GM12878 (cell line): Measurements from ENCODE around the gene INA. TPM values are rescaled to one million over a fixed set of nuclear protein-coding genes. Genes with fewer than 3 reads are reported as not detected.

ENCODE experiments used
- ATAC-seq: fragments of 200-7000 bp; cut with Tn5 transposase; 3 replicates; pipeline ENCODE4 v1.9.1; 2020; ENCODE audit warnings: mild to moderate bottlenecking, moderate library complexity
- BruUV-seq: library from RNA; stranded (reverse); fragments of 400-500 nt; replicated peaks from 2 replicates; lab custom pipeline; 2021; lab: Mats Ljungman, UMichigan
- CTCF ChIA-PET: fragments of 300-600 bp; sonication (Branson Sonifier 250); formaldehyde crosslinking; extraction: SDS; loops from one replicate; lab custom pipeline; 2021; ENCODE audit warnings: inconsistent platforms; lab: Yijun Ruan, JAX
- POLR2A ChIA-PET: fragments of 350-600 bp; formaldehyde crosslinking; extraction: SDS; loops from one replicate; lab custom pipeline; 2021; ENCODE audit warnings: inconsistent platforms; lab: Charles Lee
- RAD21 ChIA-PET: fragments of 300-600 bp; sonication (Branson Sonifier 250); formaldehyde crosslinking; loops from one replicate; lab custom pipeline; 2023; ENCODE audit warnings: antibody characterized with exemption; ENCODE audit not compliant: unreplicated experiment; lab: Charles Lee
- SMC1A ChIA-PET: fragments of 300-600 bp; sonication (Branson Sonifier 250); formaldehyde crosslinking; loops from one replicate; lab custom pipeline; 2023; ENCODE audit not compliant: unreplicated experiment, uncharacterized antibody; lab: Charles Lee
- DNase-seq: peaks from one replicate; pipeline ENCODE4 v3.0.0-alpha.2; 2011; ENCODE audit warnings: low read depth, low spot score
- FAIRE-seq: peaks from 3 replicates; lab custom pipeline; 2011; peaks lifted over from hg19 to GRCh38; lab: Jason Lieb, UNC
- H2AFZ ChIP-seq: 2 replicates; pipeline ENCODE4 v1.6.0; 2011; ENCODE audit warnings: low read depth, low read length, control low read depth; ENCODE audit not compliant: control insufficient read depth
- H3K27ac ChIP-seq: 2 replicates; pipeline ENCODE4 v1.5.1; 2011; ENCODE audit warnings: control low read depth; ENCODE audit not compliant: control insufficient read depth, insufficient read depth
- H3K27me3 ChIP-seq, 2 experiments: replicated peaks in 1 of 2; 2 replicates each; pipeline versions ENCODE4 v1.6.0 to v1.6.1; 2011; ENCODE audit warnings: low read length in 1 of 2; ENCODE audit not compliant: control insufficient read depth in 2 of 2, insufficient read depth in 2 of 2
- H3K36me3 ChIP-seq, 2 experiments: 2 replicates each; pipeline ENCODE4 v1.5.1; 2011; ENCODE audit warnings: low read length in 1 of 2; ENCODE audit not compliant: control insufficient read depth in 2 of 2, insufficient read depth in 2 of 2
- H3K4me1 ChIP-seq: 2 replicates; pipeline ENCODE4 v1.6.1; 2011; ENCODE audit warnings: mild to moderate bottlenecking, low read length, moderate library complexity, mixed read lengths; ENCODE audit not compliant: control insufficient read depth, insufficient read depth
- H3K4me2 ChIP-seq: 2 replicates; pipeline ENCODE4 v1.6.0; 2011; ENCODE audit warnings: control low read depth; ENCODE audit not compliant: control insufficient read depth, insufficient read depth
- H3K4me3 ChIP-seq: fragments of 200-600 bp; sonication (generic); 2 replicates; pipeline ENCODE4 v1.5.1; 2016
- H3K79me2 ChIP-seq: 2 replicates; pipeline ENCODE4 v1.6.0; 2011; ENCODE audit warnings: low read length; ENCODE audit not compliant: control insufficient read depth, insufficient read depth
- H3K9ac ChIP-seq: 2 replicates; pipeline ENCODE4 v1.8.0; 2011; ENCODE audit warnings: low read length, control low read depth, mixed read lengths; ENCODE audit not compliant: control insufficient read depth, insufficient read depth
- H3K9me3 ChIP-seq: replicated peaks from 3 replicates; pipeline ENCODE4 v1.5.1; 2011; ENCODE audit warnings: mild to moderate bottlenecking, low read length; ENCODE audit not compliant: control insufficient read depth, insufficient read depth
- H4K20me1 ChIP-seq: 2 replicates; pipeline ENCODE4 v1.6.0; 2011; ENCODE audit not compliant: control insufficient read depth, insufficient read depth
- DPF2 ChIP-seq: fragments of 450-650 bp; IDR thresholded peaks from 2 replicates; pipeline ENCODE4 v1.6.1; 2017; ENCODE audit warnings: mild to moderate bottlenecking
- MEF2B ChIP-seq: fragments of 450-650 bp; IDR thresholded peaks from 2 replicates; pipeline ENCODE4 v1.6.1; 2018; ENCODE audit warnings: mild to moderate bottlenecking, moderate library complexity; ENCODE audit not compliant: partially characterized antibody, poor library complexity, severe bottlenecking
- NBN ChIP-seq: fragments of 450-650 bp; IDR thresholded peaks from 2 replicates; pipeline ENCODE4 v1.6.1; 2016
- NR2C1 ChIP-seq: fragments of 450-650 bp; IDR thresholded peaks from 2 replicates; pipeline ENCODE4 v1.6.1; 2017; ENCODE audit warnings: antibody characterized with exemption, mild to moderate bottlenecking, moderate library complexity
- POLR2AphosphoS5 ChIP-seq: IDR thresholded peaks from 2 replicates; pipeline ENCODE4 v1.6.1; 2011; ENCODE audit warnings: mild to moderate bottlenecking, low read length, inconsistent platforms
- SMAD5 ChIP-seq: IDR thresholded peaks from 2 replicates; pipeline ENCODE4 v1.6.1; 2016; ENCODE audit warnings: antibody characterized with exemption, low read depth
- ZNF24 ChIP-seq: fragments of 450-650 bp; IDR thresholded peaks from 2 replicates; pipeline ENCODE4 v1.6.1; 2017; ENCODE audit warnings: antibody characterized with exemption, mild to moderate bottlenecking
- ZNF274 ChIP-seq: IDR thresholded peaks from one replicate; pipeline ENCODE4 v1.8.0; 2011; ENCODE audit not compliant: insufficient read length, insufficient read depth
- WGBS: methylation state at CpG from one replicate; pipeline ENCODE4 v1.1.6; 2016; ENCODE audit warnings: low lambda C conversion rate; ENCODE audit not compliant: insufficient replicate concordance, insufficient coverage; ENCODE audit errors: missing lambda C conversion rate; 5-methylcytosine and 5-hydroxymethylcytosine counted together
- in situ Hi-C: fragments of 300-500 bp; cut with MboI; formaldehyde crosslinking; loops from 9 replicates; pipeline ENCODE4 v1.14.3; 2018; ENCODE audit warnings: mixed read lengths
- intact Hi-C: fragments of 100-400 bp; cut with micrococcal nuclease; formaldehyde crosslinking; loops from one replicate; pipeline ENCODE4 v1.14.2; 2022; ENCODE audit not compliant: unreplicated experiment
- polyA plus RNA-seq, 11 experiments: library from polyadenylated mRNA; depleted of rRNA in 4 of 11; unstranded in 6 of 11; stranded (reverse) in 5 of 11; fragments of >200 nt; fragmentation: Nextera tagmentation in 4 of 11; fragmentation: Illumina TruSeq in 1 of 11; extraction: Ambion mirVana in 4 of 11; extraction: Trizol in 1 of 11; gene quantifications; 1 replicate in 1 of 11; 2 replicates in 10 of 11; pipeline versions ENCODE4 v1.2.1 to v1.2.3, GENCODE V29; 2011 to 2016; ENCODE audit warnings: inconsistent platforms in 2 of 11, missing spikeins in 2 of 11, low read depth in 1 of 11
- total RNA-seq, 4 experiments: library from RNA; depleted of rRNA in 3 of 4; stranded (reverse); fragments of >200 nt in 3 of 4; fragmentation: Illumina TruSeq in 1 of 4; extraction: Trizol in 1 of 4; gene quantifications; 2 replicates each; pipeline versions ENCODE4 v1.2.1 to v1.2.3, GENCODE V29; 2013 to 2021
- TF ChIP-seq, protein P1 (sequence below): IDR thresholded peaks from 2 replicates; pipeline ENCODE4 v1.6.1; 2012; ENCODE audit warnings: improper control_type of control experiment, low read depth, low read length; ENCODE audit not compliant: insufficient replicate concordance

The INA gene
- total and polyA plus RNA-seq, 10 of the 15 experiments (the other 5 are each of a cell fraction or from before 2014, with no cell fraction given): 0.14 to 0.23 TPM; not detected in 8

DNA sequence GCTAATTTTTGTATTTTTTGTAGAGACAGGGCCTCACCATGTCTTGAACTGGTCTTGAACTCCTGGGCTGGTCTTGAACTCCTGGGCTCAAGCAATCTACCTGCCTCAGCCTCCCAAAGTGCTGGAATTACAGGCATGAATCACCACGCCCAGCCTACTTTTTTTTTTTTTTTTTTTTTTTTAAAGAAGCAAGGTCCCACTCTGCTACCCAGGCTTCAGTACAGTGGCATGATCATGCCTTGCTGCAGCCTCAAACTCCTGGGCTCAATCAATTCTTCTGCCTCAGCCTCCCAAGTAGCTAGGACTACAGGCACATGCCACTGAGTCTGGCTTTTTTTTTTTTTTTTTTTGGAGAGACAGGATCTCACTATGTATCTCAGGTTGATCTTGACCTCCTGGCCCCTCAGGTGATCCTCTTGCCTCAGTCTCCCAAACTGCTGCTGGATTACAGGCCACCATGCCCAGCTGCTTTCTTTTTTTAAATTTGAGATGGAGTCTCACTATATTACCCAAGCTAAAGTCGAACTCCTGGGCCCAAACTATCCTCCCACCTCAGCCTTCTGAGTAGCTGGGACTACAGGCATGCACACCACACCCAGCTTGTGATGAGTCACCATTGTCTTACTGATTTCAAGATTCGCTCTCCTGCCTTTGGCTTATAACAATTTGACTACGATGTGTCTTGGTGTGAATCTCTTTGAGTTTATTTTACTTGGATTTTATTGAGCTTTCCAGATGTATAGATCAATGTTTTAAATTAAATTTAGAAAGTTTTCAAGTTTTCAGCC is 22.2 kb upstream of the INA start:
- no peak for TF ChIP-seq NBN
- no peak for TF ChIP-seq ZNF274
- TF ChIP-seq SMAD5: no peak
- no peak for TF ChIP-seq DPF2
- TF ChIP-seq NR2C1: no peak
- TF ChIP-seq ZNF24: no peak
- TF ChIP-seq POLR2AphosphoS5: no peak
- no peak overlapping the region for H2AFZ ChIP-seq
- in situ Hi-C loops (no loop called here), intact Hi-C loops (no loop called here)
- no peaks in the 10 kb centered on the region for H3K79me2 ChIP-seq
- BruUV-seq: no TSS peak
- no peak overlapping the region for H3K9ac ChIP-seq
- no peak overlapping the region for H3K4me2 ChIP-seq
- DNase-seq: no peak
- ChIA-PET SMC1A (interaction anchor here (0.7 to 1.2 kb wide), 2 partner anchors 23 to 337 kb away, joined by 3 read pairs; partner anchors contain the start of gene CNNM2), POLR2A (interaction anchor here (0.6 kb wide), 1 partner anchor 391 kb away, joined by 3 read pairs; no protein-coding TSS in a partner anchor), RAD21 (interaction anchor here (1.7 kb wide), 1 partner anchor 11 kb away, joined by 5 read pairs; no protein-coding TSS in a partner anchor), CTCF (interaction anchor here (0.9 kb wide), 1 partner anchor 10 kb away, joined by 5 read pairs; no protein-coding TSS in a partner anchor)
- no peaks in the 10 kb centered on the region for H4K20me1 ChIP-seq
- no peak for ATAC-seq
- H3K4me3 ChIP-seq: no peak overlapping the region
- no peaks in the 10 kb centered on the region; the same call in 1 of the 3 replicates for H3K9me3 ChIP-seq
- no peaks in the 10 kb centered on the region for H3K4me1 ChIP-seq
- FAIRE-seq: no peak
- no peaks in the 10 kb centered on the region for H3K27me3 ChIP-seq
- 13% methylated on average over 4 of the region's 4 CpGs for WGBS
- H3K27ac ChIP-seq: no peak overlapping the region
- H3K36me3 ChIP-seq: no peaks in the 10 kb centered on the region

DNA sequence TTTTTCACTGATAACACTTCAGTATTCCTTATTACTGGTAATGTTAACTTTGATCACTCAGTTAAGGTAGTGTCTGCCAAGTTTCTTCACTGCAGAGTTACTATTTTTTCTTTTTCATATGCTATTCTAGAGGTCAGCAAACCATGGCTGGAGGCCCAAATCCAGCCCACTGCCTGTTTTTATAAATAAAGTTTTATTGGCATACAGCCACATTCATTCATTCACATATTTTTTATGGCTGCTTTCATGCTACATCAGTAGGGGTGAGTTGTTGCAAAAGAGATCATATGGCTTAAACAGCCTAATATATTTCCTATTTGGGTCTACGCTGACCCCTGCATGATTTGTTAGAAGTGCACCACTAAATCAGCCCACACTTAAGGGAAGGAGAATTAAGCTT is 20.3 kb upstream of the INA start:
- BruUV-seq: no TSS peak
- H3K27me3 ChIP-seq: no peaks in the 10 kb centered on the region
- H3K4me3 ChIP-seq: no peak overlapping the region
- H3K79me2 ChIP-seq: no peaks in the 10 kb centered on the region
- H3K27ac ChIP-seq: no peak overlapping the region
- ChIA-PET RAD21 (no interaction called here), POLR2A (interaction anchor here (0.7 kb wide), 1 partner anchor 529 kb away, joined by 5 read pairs; no protein-coding TSS in a partner anchor), CTCF (no interaction called here), SMC1A (no interaction called here)
- no peaks in the 10 kb centered on the region; the same call in 1 of the 3 replicates for H3K9me3 ChIP-seq
- no peaks in the 10 kb centered on the region for H3K4me1 ChIP-seq
- in situ Hi-C loops: no loop called here
- FAIRE-seq (no peak), ATAC-seq (no peak), DNase-seq (no peak)
- no peaks in the 10 kb centered on the region for H3K36me3 ChIP-seq
- H2AFZ ChIP-seq: no peak overlapping the region
- WGBS: 96% methylated on average over 1 of the region's 1 CpG
- no peak overlapping the region for H3K4me2 ChIP-seq
- H3K9ac ChIP-seq: no peak overlapping the region
- H4K20me1 ChIP-seq: no peaks in the 10 kb centered on the region
- intact Hi-C loops: no loop called here
- TF ChIP-seq MEF2B: no peak
- TF ChIP-seq, protein P1, sequence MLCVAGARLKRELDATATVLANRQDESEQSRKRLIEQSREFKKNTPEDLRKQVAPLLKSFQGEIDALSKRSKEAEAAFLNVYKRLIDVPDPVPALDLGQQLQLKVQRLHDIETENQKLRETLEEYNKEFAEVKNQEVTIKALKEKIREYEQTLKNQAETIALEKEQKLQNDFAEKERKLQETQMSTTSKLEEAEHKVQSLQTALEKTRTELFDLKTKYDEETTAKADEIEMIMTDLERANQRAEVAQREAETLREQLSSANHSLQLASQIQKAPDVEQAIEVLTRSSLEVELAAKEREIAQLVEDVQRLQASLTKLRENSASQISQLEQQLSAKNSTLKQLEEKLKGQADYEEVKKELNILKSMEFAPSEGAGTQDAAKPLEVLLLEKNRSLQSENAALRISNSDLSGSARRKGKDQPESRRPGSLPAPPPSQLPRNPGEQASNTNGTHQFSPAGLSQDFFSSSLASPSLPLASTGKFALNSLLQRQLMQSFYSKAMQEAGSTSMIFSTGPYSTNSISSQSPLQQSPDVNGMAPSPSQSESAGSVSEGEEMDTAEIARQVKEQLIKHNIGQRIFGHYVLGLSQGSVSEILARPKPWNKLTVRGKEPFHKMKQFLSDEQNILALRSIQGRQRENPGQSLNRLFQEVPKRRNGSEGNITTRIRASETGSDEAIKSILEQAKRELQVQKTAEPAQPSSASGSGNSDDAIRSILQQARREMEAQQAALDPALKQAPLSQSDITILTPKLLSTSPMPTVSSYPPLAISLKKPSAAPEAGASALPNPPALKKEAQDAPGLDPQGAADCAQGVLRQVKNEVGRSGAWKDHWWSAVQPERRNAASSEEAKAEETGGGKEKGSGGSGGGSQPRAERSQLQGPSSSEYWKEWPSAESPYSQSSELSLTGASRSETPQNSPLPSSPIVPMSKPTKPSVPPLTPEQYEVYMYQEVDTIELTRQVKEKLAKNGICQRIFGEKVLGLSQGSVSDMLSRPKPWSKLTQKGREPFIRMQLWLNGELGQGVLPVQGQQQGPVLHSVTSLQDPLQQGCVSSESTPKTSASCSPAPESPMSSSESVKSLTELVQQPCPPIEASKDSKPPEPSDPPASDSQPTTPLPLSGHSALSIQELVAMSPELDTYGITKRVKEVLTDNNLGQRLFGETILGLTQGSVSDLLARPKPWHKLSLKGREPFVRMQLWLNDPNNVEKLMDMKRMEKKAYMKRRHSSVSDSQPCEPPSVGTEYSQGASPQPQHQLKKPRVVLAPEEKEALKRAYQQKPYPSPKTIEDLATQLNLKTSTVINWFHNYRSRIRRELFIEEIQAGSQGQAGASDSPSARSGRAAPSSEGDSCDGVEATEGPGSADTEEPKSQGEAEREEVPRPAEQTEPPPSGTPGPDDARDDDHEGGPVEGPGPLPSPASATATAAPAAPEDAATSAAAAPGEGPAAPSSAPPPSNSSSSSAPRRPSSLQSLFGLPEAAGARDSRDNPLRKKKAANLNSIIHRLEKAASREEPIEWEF: no peak
